Measurements from ENCODE around the gene ZRSR2. TPM values are rescaled to one million over a fixed set of nuclear protein-coding genes. Genes with fewer than 3 reads are reported as not detected.

The ZRSR2 gene
- total RNA-seq, 4 donors from 2014 or later, result 8.3 to 12.0 (median 11.0) TPM

- Histone ChIP-seq H3K9me3 (no peaks in the 10 kb centered on the region), H3K4me3 (no peak overlapping the region), H3K27me3 (no peaks in the 10 kb centered on the region), H3K27ac (no peak overlapping the region), H3K4me1 (no peaks in the 10 kb centered on the region), H3K36me3 (peaks cover 0 to 86% of the 10 kb centered on the region in 2 donors)
- no peak for TF ChIP-seq EP300 (IDR thresholded peaks at IDR 0.05)
- TF ChIP-seq POLR2A (IDR thresholded peaks at IDR 0.05), result no peak
- TF ChIP-seq POLR2AphosphoS5 (IDR thresholded peaks at IDR 0.05), result no peak
- TF ChIP-seq CTCF (IDR thresholded peaks at IDR 0.05), result no peak
- 53 to 90% methylated on average over 2 to 6 of the region's 8 CpGs for WGBS, 2 donors (ENCODE audit: low coverage in 1 of 2)
- no peak for ATAC-seq
Measured at GRCh38 chrX:15812192-15812938, 22.1 kb downstream of the ZRSR2 start.

GRCh38 chrX:15813416-15813815 is 23.1 kb downstream of the ZRSR2 start:
- WGBS, 2 donors (ENCODE audit: low coverage in 1 of 2), result 57 to 100% methylated on average over 1 of the region's 1 CpG
- H3K4me3 ChIP-seq, result no peak overlapping the region

GRCh38 chrX:15814771-15815365 is 24.6 kb downstream of the ZRSR2 start:
- Histone ChIP-seq H3K4me1 (no peaks in the 10 kb centered on the region), H3K4me3 (no peak overlapping the region), H3K27me3 (no peaks in the 10 kb centered on the region), H3K9me3 (no peaks in the 10 kb centered on the region), H3K27ac (no peak overlapping the region), H3K36me3 (peaks cover 0 to 77% of the 10 kb centered on the region in 2 donors)
- WGBS, 2 donors (ENCODE audit: low coverage in 1 of 2), result 83 to 95% methylated on average over 4 to 5 of the region's 6 CpGs
- TF ChIP-seq EP300 (IDR thresholded peaks at IDR 0.05), result no peak
- TF ChIP-seq POLR2AphosphoS5 (IDR thresholded peaks at IDR 0.05), result no peak
- TF ChIP-seq CTCF (IDR thresholded peaks at IDR 0.05), result no peak
- no peak for TF ChIP-seq POLR2A (IDR thresholded peaks at IDR 0.05)
- ATAC-seq, result no peak

More at GRCh38 chrX:15813416-15813815, 23.1 kb downstream of the ZRSR2 start:
- Histone ChIP-seq H3K36me3 (peaks cover 0 to 81% of the 10 kb centered on the region in 2 donors), H3K27ac (no peak overlapping the region), H3K9me3 (no peaks in the 10 kb centered on the region), H3K4me1 (no peaks in the 10 kb centered on the region), H3K27me3 (no peaks in the 10 kb centered on the region)
- ATAC-seq, result no peak
- TF ChIP-seq CTCF (IDR thresholded peaks at IDR 0.05), result no peak

GRCh38 chrX:15815779-15816437 is 25.6 kb downstream of the ZRSR2 start:
- Histone ChIP-seq H3K36me3 (peaks cover 0 to 77% of the 10 kb centered on the region in 2 donors), H3K9me3 (no peaks in the 10 kb centered on the region), H3K4me3 (no peak overlapping the region), H3K4me1 (no peaks in the 10 kb centered on the region), H3K27ac (no peak overlapping the region), H3K27me3 (no peaks in the 10 kb centered on the region)
- TF ChIP-seq CTCF (IDR thresholded peaks at IDR 0.05), result peak in 1 of 4 experiments; percentile 21
- TF ChIP-seq POLR2A (IDR thresholded peaks at IDR 0.05), result no peak
- WGBS, 2 donors (ENCODE audit: low coverage in 1 of 2), result 79 to 82% methylated on average over 7 to 9 of the region's 10 CpGs
- no peak for ATAC-seq
